Lung (tissue), 12 donors: Measurements from ENCODE around the gene ABTB1. TPM values are rescaled to one million over a fixed set of nuclear protein-coding genes. Genes with fewer than 3 reads are reported as not detected.

Experiments used
- ATAC-seq: fragments of 200-7000 bp; cut with Tn5 transposase; one replicate; pipeline ENCODE4 v1.9.1; 2020; ENCODE audit warnings: moderate number of reproducible peaks; ENCODE audit not compliant: insufficient read depth, low FRiP score
- DNase-seq, 3 donors: peaks; one replicate each; pipeline ENCODE4 v3.0.0-alpha.2; 2013 to 2017
- H3K27ac ChIP-seq, 2 donors: one replicate each; pipeline ENCODE4 v1.5.1; 2013; ENCODE audit warnings: mild to moderate bottlenecking in 2 of 2, moderate library complexity in 2 of 2, control low read depth in 1 of 2, inconsistent platforms in 1 of 2, low read depth in 1 of 2, low read length in 1 of 2
- H3K27me3 ChIP-seq, 3 donors: one replicate each; pipeline ENCODE4 v1.5.1; 2013; ENCODE audit warnings: low read length in 2 of 3; ENCODE audit not compliant: control insufficient read depth in 3 of 3, insufficient read depth in 3 of 3
- H3K36me3 ChIP-seq, 4 donors: one replicate each; pipeline ENCODE4 v1.5.1; 2013; ENCODE audit warnings: low read length in 4 of 4, mild to moderate bottlenecking in 1 of 4, moderate library complexity in 1 of 4; ENCODE audit not compliant: control insufficient read depth in 4 of 4, insufficient read depth in 4 of 4
- H3K4me1 ChIP-seq, 5 donors: one replicate each; pipeline ENCODE4 v1.5.1; 2013; ENCODE audit warnings: low read length in 5 of 5, mild to moderate bottlenecking in 2 of 5, moderate library complexity in 1 of 5; ENCODE audit not compliant: control insufficient read depth in 5 of 5, insufficient read depth in 5 of 5
- H3K4me3 ChIP-seq: one replicate; pipeline ENCODE4 v1.5.1; 2013; ENCODE audit warnings: mild to moderate bottlenecking, control low read depth, moderate library complexity
- H3K9ac ChIP-seq, 2 donors: one replicate each; pipeline ENCODE4 v1.5.1; 2013; ENCODE audit warnings: low read length in 2 of 2, control low read depth in 1 of 2; ENCODE audit not compliant: insufficient read depth in 1 of 2
- H3K9me3 ChIP-seq, 4 donors: one replicate each; pipeline ENCODE4 v1.5.1; 2013; ENCODE audit warnings: low read length in 3 of 4, mild to moderate bottlenecking in 1 of 4, moderate library complexity in 1 of 4; ENCODE audit not compliant: control insufficient read depth in 4 of 4, insufficient read depth in 3 of 4
- CTCF ChIP-seq: IDR thresholded peaks from 2 replicates; pipeline ENCODE4 v1.5.1; 2012; ENCODE audit warnings: mild to moderate bottlenecking; ENCODE audit errors: control extremely low read depth, extremely low read depth
- WGBS, 2 donors: extraction: QIAGEN DNeasy Blood & Tissue Kit; methylation state at CpG; one replicate each; pipeline ENCODE4 v1.1.7; 2013; 5-methylcytosine and 5-hydroxymethylcytosine counted together
- polyA plus RNA-seq, 2 donors: library from polyadenylated mRNA; stranded (reverse); fragments of 200-250 nt; gene quantifications; one replicate each; pipeline ENCODE4 v1.2.1, GENCODE V29; 2013
- total RNA-seq, 2 donors: library from RNA; depleted of rRNA in 1 of 2; stranded (reverse); fragments of >200 nt in 1 of 2; gene quantifications; one replicate each; pipeline ENCODE4 v1.2.1, GENCODE V29; 2014 to 2021
- donor health status: control.
- donor health status: control.
- donor health status: Bipolar disorder and iron deficiency.
- donor health status: healthy.
- donor health status: DM: yes; HTN: yes; CAD: no.

The ABTB1 gene
- total and polyA plus RNA-seq, 4 donors, result 30.7 to 102 (median 48.6) TPM

GRCh38 chr3:127697551-127698240 lies 24.9 kb downstream of the ABTB1 start:
- WGBS, 2 donors, result 43 to 58% methylated on average over 16 of the region's 16 CpGs
- peak overlapping the region; percentile 71 to 89 for H3K27ac ChIP-seq
- no peaks in the 10 kb centered on the region for H3K27me3 ChIP-seq
- peaks cover 0 to 1% (median 0%) of the 10 kb centered on the region in 4 donors for H3K36me3 ChIP-seq
- no peak for TF ChIP-seq CTCF
- no peak overlapping the region for H3K4me3 ChIP-seq
- ATAC-seq, result peak; percentile 58
- peaks cover 0 to 50% (median 30%) of the 10 kb centered on the region in 5 donors for H3K4me1 ChIP-seq
- DNase-seq, result peak; percentile 92 to 98 (median 97)
- no peaks in the 10 kb centered on the region for H3K9me3 ChIP-seq
- H3K9ac ChIP-seq, result peak overlapping the region in 1 of 2 donors; percentile 6

- H3K36me3 ChIP-seq, result peaks cover 0 to 1% (median 0%) of the 10 kb centered on the region in 4 donors
- ATAC-seq (no peak), DNase-seq (no peak)
- H3K9ac ChIP-seq, result peak overlapping the region in 1 of 2 donors; percentile 6
- H3K27ac ChIP-seq, result peak overlapping the region; percentile 71 to 89
- 82 to 85% methylated on average over 3 of the region's 3 CpGs for WGBS, 2 donors
- no peaks in the 10 kb centered on the region for H3K9me3 ChIP-seq
- no peaks in the 10 kb centered on the region for H3K27me3 ChIP-seq
- H3K4me1 ChIP-seq, result peaks cover 0 to 50% (median 30%) of the 10 kb centered on the region in 5 donors
- no peak overlapping the region for H3K4me3 ChIP-seq
- no peak for TF ChIP-seq CTCF
These were observed 25.5 kb downstream of the ABTB1 start for GRCh38 chr3:127698286-127698685.

GRCh38 chr3:127698691-127699415 lies 26.1 kb downstream of the ABTB1 start:
- no peaks in the 10 kb centered on the region for H3K27me3 ChIP-seq
- ATAC-seq (no peak), DNase-seq (peak; percentile 40 to 90 (median 77))
- no peak for TF ChIP-seq CTCF
- peak overlapping the region; percentile 72 to 89 for H3K27ac ChIP-seq
- H3K4me1 ChIP-seq, result peaks cover 0 to 50% (median 30%) of the 10 kb centered on the region in 5 donors
- 78 to 92% methylated on average over 6 of the region's 6 CpGs for WGBS, 2 donors
- peaks cover 0 to 1% (median 0%) of the 10 kb centered on the region in 4 donors for H3K36me3 ChIP-seq
- H3K9me3 ChIP-seq, result no peaks in the 10 kb centered on the region
- no peak overlapping the region for H3K4me3 ChIP-seq
- H3K9ac ChIP-seq, result peak overlapping the region in 1 of 2 donors; percentile 6
